ENCODE data around the gene KCNN1.
"Not testable (repeated sequence)": the region's sequence is repeated elsewhere in the genome, so short reads cannot be mapped to it uniquely, and the experiment has no call there.

DNA sequence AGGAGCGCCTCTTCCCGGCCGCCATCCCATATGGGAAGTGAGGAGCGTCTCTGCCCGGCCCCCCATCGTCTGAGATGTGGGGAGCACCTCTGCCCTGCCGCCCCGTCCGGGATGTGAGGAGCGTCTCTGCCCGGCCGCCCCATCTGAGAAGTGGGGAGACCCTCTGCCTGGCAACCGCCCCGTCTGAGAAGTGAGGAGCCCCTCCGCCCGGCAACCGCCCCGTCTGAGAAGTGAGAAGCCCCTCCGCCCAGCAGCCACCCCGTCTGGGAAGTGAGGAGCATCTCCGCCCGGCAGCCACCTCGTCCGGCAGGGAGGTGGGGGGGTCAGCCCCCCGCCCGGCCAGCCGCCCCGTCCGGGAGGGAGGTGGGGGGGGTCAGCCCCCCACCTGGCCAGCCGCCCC, 48.8 kb upstream of the KCNN1 start:
- TF ChIP-seq CTCF (IDR thresholded peaks at IDR 0.05 in 8 of 11, conservative IDR thresholded peaks at IDR 0.05 in 3 of 11); POLR2A (IDR thresholded peaks at IDR 0.05): not testable (repeated sequence)

All from spleen (tissue), 7 donors.